ENCODE results near the gene MGA. TPM values are rescaled to one million over a fixed set of nuclear protein-coding genes. Genes with fewer than 3 reads are reported as not detected.

MGA gene
- total and polyA plus RNA-seq, 2 donors (not counting 3 experiments of a cell fraction or from before 2014, with no cell fraction given): 4.1 to 36.5 TPM

- Histone ChIP-seq H2AFZ (ENCODE audit: low read depth, low read length) (no peak overlapping the region), H3K36me3 (ENCODE audit: control insufficient read depth in 2 of 2, extremely low read depth in 1 of 2, insufficient read depth in 2 of 2, low read length in 2 of 2) (peaks cover 0 to 6% of the 10 kb centered on the region in 2 experiments), H4K20me1 (replicated peaks; ENCODE audit: control insufficient read depth, extremely low read depth, insufficient read depth, low read length) (no peaks in the 10 kb centered on the region), H3K27me3 (ENCODE audit: control insufficient read depth in 2 of 2, insufficient read depth in 2 of 2, low read length in 2 of 2) (no peaks in the 10 kb centered on the region), H3K9me1 (replicated peaks; ENCODE audit: control insufficient read depth, extremely low read depth, insufficient read depth, low read length) (no peaks in the 10 kb centered on the region), H3K4me2 (ENCODE audit: insufficient read depth, low read length) (no peak overlapping the region), H3K9me3 (replicated peaks; ENCODE audit: control insufficient read depth, insufficient read depth, low read length) (no peaks in the 10 kb centered on the region), H3K9ac (replicated peaks; ENCODE audit: extremely low read depth, insufficient read depth, low read length) (no peak overlapping the region), H3K4me1 (ENCODE audit: control insufficient read depth, extremely low read depth, insufficient read depth, low read length) (peaks cover 27% of the 10 kb centered on the region), H3K79me2 (ENCODE audit: control insufficient read depth, insufficient read depth, low read length) (peaks cover 15% of the 10 kb centered on the region), H3K27ac (ENCODE audit: insufficient read depth, low read depth, low read length) (no peak overlapping the region), H3K4me3 (replicated peaks in 1 of 3; ENCODE audit: insufficient read depth in 1 of 3, low read depth in 1 of 3, low read length in 3 of 3) (no peak overlapping the region)
- ChIA-PET CTCF (interaction anchor here (1.1 to 15.9 kb wide), 4 partner anchors 17 to 201 kb away, joined by 3 to 754 read pairs (median 6); partner anchors contain the start of gene MAPKBP1), POLR2A (no interaction called here)
- peak; percentile 71 for DNase-seq (ENCODE audit: low read depth, low spot score)
- intact Hi-C loops (cut with micrococcal nuclease): no loop called here
- no TSS peak for BruUV-seq (replicated peaks)
- dilution Hi-C loops (cut with MboI; ENCODE audit: extremely low pct_ligation_motif_present, low sequenced_read_pairs): no loop called here
- FAIRE-seq: no peak
- TF ChIP-seq, protein P1, sequence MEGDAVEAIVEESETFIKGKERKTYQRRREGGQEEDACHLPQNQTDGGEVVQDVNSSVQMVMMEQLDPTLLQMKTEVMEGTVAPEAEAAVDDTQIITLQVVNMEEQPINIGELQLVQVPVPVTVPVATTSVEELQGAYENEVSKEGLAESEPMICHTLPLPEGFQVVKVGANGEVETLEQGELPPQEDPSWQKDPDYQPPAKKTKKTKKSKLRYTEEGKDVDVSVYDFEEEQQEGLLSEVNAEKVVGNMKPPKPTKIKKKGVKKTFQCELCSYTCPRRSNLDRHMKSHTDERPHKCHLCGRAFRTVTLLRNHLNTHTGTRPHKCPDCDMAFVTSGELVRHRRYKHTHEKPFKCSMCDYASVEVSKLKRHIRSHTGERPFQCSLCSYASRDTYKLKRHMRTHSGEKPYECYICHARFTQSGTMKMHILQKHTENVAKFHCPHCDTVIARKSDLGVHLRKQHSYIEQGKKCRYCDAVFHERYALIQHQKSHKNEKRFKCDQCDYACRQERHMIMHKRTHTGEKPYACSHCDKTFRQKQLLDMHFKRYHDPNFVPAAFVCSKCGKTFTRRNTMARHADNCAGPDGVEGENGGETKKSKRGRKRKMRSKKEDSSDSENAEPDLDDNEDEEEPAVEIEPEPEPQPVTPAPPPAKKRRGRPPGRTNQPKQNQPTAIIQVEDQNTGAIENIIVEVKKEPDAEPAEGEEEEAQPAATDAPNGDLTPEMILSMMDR (IDR thresholded peaks at IDR 0.05; ENCODE audit: extremely low read depth in 1 of 2, insufficient read depth in 1 of 2, low read depth in 1 of 2, low read length in 2 of 2): no peak
- TF ChIP-seq MYC (IDR thresholded peaks at IDR 0.05; ENCODE audit: low read depth, low read length): no peak
- no peak for TF ChIP-seq POLR2AphosphoS5 (IDR thresholded peaks at IDR 0.05; ENCODE audit: insufficient read depth, low read depth, low read length)
- no peak for TF ChIP-seq EZH2 (IDR thresholded peaks at IDR 0.05; ENCODE audit: borderline replicate concordance, low read depth, low read length, severe bottlenecking)
- no peak for TF ChIP-seq MAX (IDR thresholded peaks at IDR 0.05; ENCODE audit: insufficient read depth, insufficient read length)
- TF ChIP-seq POLR2A (IDR thresholded peaks at IDR 0.05; ENCODE audit: low read depth, low read length): no peak
- TF ChIP-seq GATA2 (IDR thresholded peaks at IDR 0.05; ENCODE audit: insufficient read depth, insufficient read length, low read depth, low read length): no peak
- TF ChIP-seq FOS (IDR thresholded peaks at IDR 0.05; ENCODE audit: borderline replicate concordance, insufficient read depth, low read length): no peak
- TF ChIP-seq JUN (IDR thresholded peaks at IDR 0.05; ENCODE audit: borderline replicate concordance, insufficient read depth, insufficient read length, low read depth): no peak
Measured at GRCh38 chr15:41804916-41805666, 144.9 kb downstream of the MGA start.

Data from endothelial cell of umbilical vein (primary cell).